IMR-90 (cell line): ENCODE results near the gene MYO10. TPM values are rescaled to one million over a fixed set of nuclear protein-coding genes. Genes with fewer than 3 reads are reported as not detected.
"Not testable (repeated sequence)": the region's sequence is repeated elsewhere in the genome, so short reads cannot be mapped to it uniquely, and the experiment has no call there.

Source experiments
- ATAC-seq: fragments of 200-7000 bp; cut with Tn5 transposase; 2 replicates; pipeline ENCODE4 v1.9.1; 2020; ENCODE audit warnings: low read depth, mild to moderate bottlenecking, moderate library complexity
- BruUV-seq: library from RNA; stranded (reverse); fragments of 400-500 nt; replicated peaks from 2 replicates; lab custom pipeline; 2021; lab: Mats Ljungman, UMichigan
- CTCF ChIA-PET: fragments of 300-600 bp; formaldehyde crosslinking; extraction: SDS; loops from one replicate; lab custom pipeline; 2021; ENCODE audit warnings: antibody characterized with exemption; lab: Yijun Ruan, JAX
- POLR2A ChIA-PET: fragments of 300-600 bp; sonication (Branson Sonifier 250); formaldehyde crosslinking; loops from one replicate; lab custom pipeline; 2022; ENCODE audit warnings: antibody characterized with exemption; ENCODE audit not compliant: unreplicated experiment; lab: Charles Lee
- DNase-seq: peaks from one replicate; pipeline ENCODE4 v3.0.0; 2013
- H2AFZ ChIP-seq: replicated peaks from 2 replicates; pipeline ENCODE3; 2013; ENCODE audit warnings: low read length, mild to moderate bottlenecking; ENCODE audit not compliant: poor library complexity
- H2AK5ac ChIP-seq: 2 replicates; pipeline ENCODE4 v1.6.1; 2013; ENCODE audit warnings: low read depth, low read length, inconsistent platforms
- H2AK9ac ChIP-seq: replicated peaks from 2 replicates; pipeline ENCODE3; 2013; ENCODE audit warnings: mild to moderate bottlenecking, low read depth, low read length, moderate library complexity; ENCODE audit not compliant: poor library complexity
- H2BK120ac ChIP-seq: 2 replicates; pipeline ENCODE4 v1.6.1; 2013; ENCODE audit warnings: low read depth, low read length, inconsistent platforms
- H2BK15ac ChIP-seq: 3 replicates; pipeline ENCODE4 v1.6.1; 2013; ENCODE audit warnings: low read depth, low read length, inconsistent platforms
- H2BK20ac ChIP-seq: 2 replicates; pipeline ENCODE4 v1.6.1; 2013; ENCODE audit warnings: low read depth, mild to moderate bottlenecking, inconsistent platforms, low read length, moderate library complexity
- H2BK5ac ChIP-seq: 2 replicates; pipeline ENCODE4 v1.6.1; 2013; ENCODE audit warnings: mild to moderate bottlenecking, low read depth, low read length, inconsistent platforms; ENCODE audit not compliant: poor library complexity, severe bottlenecking
- H3K14ac ChIP-seq: replicated peaks from 2 replicates; pipeline ENCODE4 v1.6.1; 2013; ENCODE audit warnings: low read depth, low read length, inconsistent platforms
- H3K18ac ChIP-seq: 2 replicates; pipeline ENCODE4 v1.6.1; 2013; ENCODE audit warnings: low read depth, low read length, control low read depth
- H3K23ac ChIP-seq: 2 replicates; pipeline ENCODE4 v1.6.1; 2013; ENCODE audit warnings: low read depth, low read length, inconsistent platforms
- H3K27ac ChIP-seq: 2 replicates; pipeline ENCODE4 v1.5.1; 2013; ENCODE audit warnings: mild to moderate bottlenecking, control low read depth, low read length; ENCODE audit not compliant: insufficient read depth
- H3K27me3 ChIP-seq: 2 replicates; pipeline ENCODE4 v1.6.1; 2013; ENCODE audit warnings: low read length; ENCODE audit not compliant: control insufficient read depth, insufficient read depth
- H3K36me3 ChIP-seq: 2 replicates; pipeline ENCODE4 v1.6.1; 2013; ENCODE audit warnings: low read length, mixed read lengths; ENCODE audit not compliant: control insufficient read depth, insufficient read depth
- H3K4ac ChIP-seq: 2 replicates; pipeline ENCODE4 v1.6.1; 2013; ENCODE audit warnings: low read depth, low read length, inconsistent platforms
- H3K4me1 ChIP-seq: 2 replicates; pipeline ENCODE4 v1.6.1; 2013; ENCODE audit warnings: low read length, mixed read lengths; ENCODE audit not compliant: control insufficient read depth, insufficient read depth
- H3K4me2 ChIP-seq: 2 replicates; pipeline ENCODE4 v1.6.1; 2013; ENCODE audit warnings: low read depth, mild to moderate bottlenecking, control low read depth, low read length, moderate library complexity
- H3K4me3 ChIP-seq: 2 replicates; pipeline ENCODE4 v1.5.1; 2013; ENCODE audit warnings: low read depth, mild to moderate bottlenecking, control low read depth, low read length, moderate library complexity; ENCODE audit not compliant: insufficient read depth
- H3K56ac ChIP-seq: 2 replicates; pipeline ENCODE4 v1.6.1; 2013; ENCODE audit warnings: low read length, inconsistent platforms; ENCODE audit not compliant: insufficient read depth; ENCODE audit errors: extremely low read depth
- H3K79me1 ChIP-seq, 2 experiments: 2 replicates each; pipeline ENCODE4 v1.6.1; 2013; ENCODE audit warnings: low read length in 2 of 2, inconsistent platforms in 1 of 2, low read depth in 1 of 2
- H3K9ac ChIP-seq: 2 replicates; pipeline ENCODE4 v1.6.1; 2013; ENCODE audit warnings: low read depth, low read length, control low read depth
- H3K9me1 ChIP-seq: 2 replicates; pipeline ENCODE4 v1.6.1; 2013; ENCODE audit warnings: low read length, inconsistent platforms; ENCODE audit not compliant: insufficient read depth
- H3K9me3 ChIP-seq: 2 replicates; pipeline ENCODE4 v1.6.1; 2013; ENCODE audit warnings: low read length; ENCODE audit not compliant: control insufficient read depth, insufficient read depth
- H4K20me1 ChIP-seq: 2 replicates; pipeline ENCODE4 v1.6.1; 2013; ENCODE audit warnings: low read length, inconsistent platforms; ENCODE audit not compliant: insufficient read depth
- H4K5ac ChIP-seq: 2 replicates; pipeline ENCODE4 v1.6.1; 2013; ENCODE audit warnings: mild to moderate bottlenecking, low read depth, low read length, control low read depth
- H4K8ac ChIP-seq, 2 experiments: 2 replicates each; pipeline ENCODE4 v1.6.1; 2013; ENCODE audit warnings: low read depth in 2 of 2, low read length in 2 of 2, control low read depth in 1 of 2, inconsistent platforms in 1 of 2
- H4K91ac ChIP-seq: 2 replicates; pipeline ENCODE4 v1.6.1; 2013; ENCODE audit warnings: low read depth, low read length, inconsistent platforms; ENCODE audit not compliant: insufficient read depth
- WGBS, 2 experiments: methylation state at CpG; one replicate each; pipeline versions ENCODE4 v1.1.5 to v1.1.7; 2013; ENCODE audit warnings: missing lambda C conversion rate in 2 of 2; ENCODE audit not compliant: insufficient read length in 1 of 2; ENCODE audit errors: extremely low coverage in 2 of 2; 5-methylcytosine and 5-hydroxymethylcytosine counted together
- dilution Hi-C: fragments of 300-500 bp; cut with HindIII; formaldehyde crosslinking; loops from one replicate; pipeline ENCODE4 v1.14.3; 2018; ENCODE audit warnings: low sequenced_read_pairs; ENCODE audit not compliant: unreplicated experiment
- in situ Hi-C: fragments of 300-500 bp; cut with MboI; formaldehyde crosslinking; loops from 3 replicates; pipeline ENCODE4 v1.14.3; 2019; ENCODE audit warnings: low sequenced_read_pairs, inconsistent platforms, mixed read lengths
- intact Hi-C: fragments of 100-400 bp; cut with micrococcal nuclease; formaldehyde crosslinking; loops from 2 replicates; pipeline ENCODE4 v1.10.0; 2022
- polyA plus RNA-seq, 3 experiments: library from polyadenylated mRNA; depleted of rRNA; stranded (reverse); fragments of >200 nt; gene quantifications; 2 replicates each; pipeline ENCODE4 v1.2.3, GENCODE V29; 2012; ENCODE audit warnings: low replicate concordance in 1 of 3
- total RNA-seq: library from RNA; depleted of rRNA; stranded (reverse); fragments of >200 nt; gene quantifications from 2 replicates; pipeline ENCODE4 v1.2.3, GENCODE V29; 2012

Gene MYO10
- total and polyA plus RNA-seq, 2 of the 4 experiments (the other 2 are of a cell fraction) = 39.9 to 115 TPM

DNA sequence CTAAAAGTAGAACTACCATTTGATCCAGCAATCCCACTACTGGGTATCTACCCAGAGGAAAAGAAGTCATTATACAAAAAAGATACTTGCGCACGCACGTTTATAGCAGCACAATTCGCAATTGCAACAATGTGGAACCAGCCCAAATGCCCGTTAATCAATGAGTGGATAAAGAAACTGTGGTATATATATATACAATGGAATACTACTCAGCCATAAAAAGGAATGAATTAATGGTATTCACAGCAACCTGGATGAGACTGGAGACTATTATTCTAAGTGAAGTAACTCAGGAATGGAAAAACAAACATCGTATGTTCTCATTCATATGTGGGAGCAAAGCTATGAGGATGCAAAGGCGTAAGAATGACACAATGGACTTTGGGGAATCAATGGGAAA is 104.8 kb downstream of the MYO10 start:
- CTCF ChIA-PET, H2AK9ac ChIP-seq, H3K36me3 ChIP-seq, in situ Hi-C loops, H3K18ac ChIP-seq, H3K27ac ChIP-seq, dilution Hi-C loops, H3K4ac ChIP-seq, H3K4me2 ChIP-seq, H2BK5ac ChIP-seq, H2BK15ac ChIP-seq, H4K5ac ChIP-seq, H3K9ac ChIP-seq, H3K4me3 ChIP-seq, H2BK20ac ChIP-seq, H3K27me3 ChIP-seq, H2BK120ac ChIP-seq, ATAC-seq, H3K14ac ChIP-seq, DNase-seq, H4K8ac ChIP-seq, H3K9me3 ChIP-seq, POLR2A ChIA-PET, H2AK5ac ChIP-seq, intact Hi-C loops, H4K91ac ChIP-seq, BruUV-seq, H3K23ac ChIP-seq, H2AFZ ChIP-seq, H3K56ac ChIP-seq: not testable (repeated sequence)
- peaks cover 100% of the 10 kb centered on the region for H4K20me1 ChIP-seq
- H3K4me1 ChIP-seq = peaks cover 11% of the 10 kb centered on the region
- H3K9me1 ChIP-seq = peaks cover 40% of the 10 kb centered on the region
- peaks cover 12 to 89% of the 10 kb centered on the region in 2 experiments; a peak in 2 of 4 replicates for H3K79me1 ChIP-seq
- WGBS, 2 experiments = no CpG with 5 or more reads among the region's 7 CpGs
